Stimulated activated CD4-positive, alpha-beta T cell treated with anti-CD3 and anti-CD28 coated beads, Interleukin-15, amount 100 ng/mL, for 48 hours (primary cell): ENCODE results near the gene SCAF4.

ENCODE experiments used
- DNase-seq, 2 donors: peaks; one replicate each; pipeline ENCODE4 v3.0.0-alpha.2; 2020; ENCODE audit warnings: low read depth in 2 of 2

SCAF4 gene

GRCh38 chr21:31713115-31713514, 18.8 kb downstream of the SCAF4 start:
- DNase-seq: no peak

- DNase-seq: no peak
Observed at GRCh38 chr21:31711745-31712285, 20.1 kb downstream of the SCAF4 start.

- no peak for DNase-seq
Observed at GRCh38 chr21:31711326-31711725, 20.6 kb downstream of the SCAF4 start.

- DNase-seq: no peak
Observed at GRCh38 chr21:31710586-31710985, 21.3 kb downstream of the SCAF4 start.

- DNase-seq: no peak
Observed at GRCh38 chr21:31708541-31708940, 23.4 kb downstream of the SCAF4 start.

GRCh38 chr21:31707499-31707898, 24.4 kb downstream of the SCAF4 start:
- DNase-seq: no peak

GRCh38 chr21:31706562-31706961, 25.4 kb downstream of the SCAF4 start:
- DNase-seq: no peak

GRCh38 chr21:31700040-31700439, 31.9 kb downstream of the SCAF4 start:
- DNase-seq: no peak

- no peak for DNase-seq
Observed at GRCh38 chr21:31698461-31698860, 33.5 kb downstream of the SCAF4 start.

- DNase-seq: no peak
Observed at GRCh38 chr21:31696424-31696823, 35.5 kb downstream of the SCAF4 start.

GRCh38 chr21:31693222-31693621, 38.7 kb downstream of the SCAF4 start:
- no peak for DNase-seq

- DNase-seq: no peak
Observed at GRCh38 chr21:31688603-31689368, 43.1 kb downstream of the SCAF4 start.

- DNase-seq: no peak
Observed at GRCh38 chr21:31687108-31687507, 44.8 kb downstream of the SCAF4 start.

GRCh38 chr21:31686272-31686915, 45.5 kb downstream of the SCAF4 start:
- DNase-seq: no peak

GRCh38 chr21:31684918-31685317, 47.0 kb downstream of the SCAF4 start:
- DNase-seq: no peak

GRCh38 chr21:31683029-31683428, 48.9 kb downstream of the SCAF4 start:
- no peak for DNase-seq

- DNase-seq: no peak
Observed at GRCh38 chr21:31682620-31683019, 49.3 kb downstream of the SCAF4 start.

GRCh38 chr21:31678478-31678877, 53.4 kb downstream of the SCAF4 start:
- no peak for DNase-seq

GRCh38 chr21:31677047-31677446, 54.9 kb downstream of the SCAF4 start:
- no peak for DNase-seq

GRCh38 chr21:31675960-31676359, 56.0 kb downstream of the SCAF4 start:
- DNase-seq: no peak

GRCh38 chr21:31675318-31675717, 56.6 kb downstream of the SCAF4 start:
- DNase-seq: no peak

GRCh38 chr21:31673321-31673912, 58.5 kb downstream of the SCAF4 start:
- no peak for DNase-seq

- DNase-seq: no peak
Observed at GRCh38 chr21:31671931-31672330, 60.0 kb downstream of the SCAF4 start.
